H1 (cell line): ENCODE data around the gene TPPP3. TPM values are rescaled to one million over a fixed set of nuclear protein-coding genes. Genes with fewer than 3 reads are reported as not detected.

Experiments
- EGR1 ChIP-seq: IDR thresholded peaks from 2 replicates; pipeline ENCODE4 v1.6.1; 2011; ENCODE audit warnings: low read depth, low read length, borderline replicate concordance
- KDM4A ChIP-seq: IDR thresholded peaks from one replicate; pipeline ENCODE4 v1.7.1; 2012; ENCODE audit warnings: low read depth, mild to moderate bottlenecking, moderate library complexity, low read length, inconsistent platforms; ENCODE audit not compliant: severe bottlenecking
- RNF2 ChIP-seq: fragments of 200-900, 300-1000 bp; sonication (generic); IDR thresholded peaks from 2 replicates; pipeline ENCODE4 v1.7.1; 2016; ENCODE audit warnings: borderline replicate concordance, low read depth, mild to moderate bottlenecking, antibody characterized with exemption, low read length; ENCODE audit not compliant: poor library complexity, severe bottlenecking; ENCODE audit errors: missing control alignments
- SIN3A ChIP-seq, 2 experiments: IDR thresholded peaks in 1 of 2; conservative IDR thresholded peaks in 1 of 2; 2 replicates each; pipeline ENCODE4 v1.6.1; 2011 to 2012; ENCODE audit warnings: low read length in 2 of 2, improper control_type of control experiment in 1 of 2, low read depth in 1 of 2, mild to moderate bottlenecking in 1 of 2
- SRF ChIP-seq: IDR thresholded peaks from 2 replicates; pipeline ENCODE4 v1.6.1; 2011; ENCODE audit warnings: mild to moderate bottlenecking, low read depth, low read length, moderate library complexity
- SUZ12 ChIP-seq: fragments of 200-600 bp; sonication (generic); IDR thresholded peaks from 2 replicates; pipeline ENCODE4 v1.6.1; 2012; ENCODE audit warnings: mild to moderate bottlenecking, inconsistent platforms, low read length, moderate library complexity, mixed read lengths
- polyA plus RNA-seq, 7 experiments: library from polyadenylated mRNA; depleted of rRNA in 3 of 7; stranded (reverse) in 5 of 7; unstranded in 2 of 7; fragments of >200 nt in 5 of 7; fragments of 200-250 nt in 2 of 7; gene quantifications; 1 replicate in 5 of 7; 2 replicates in 1 of 7; 4 replicates in 1 of 7; pipeline versions ENCODE4 v1.2.1 to v1.2.3, GENCODE V29; 2011 to 2013; ENCODE audit warnings: missing spikeins in 2 of 7, mixed read lengths in 2 of 7
- total RNA-seq: library from RNA; stranded (reverse); fragmentation: NEBNext Ultra II Directional; extraction: Animal tissue kit (Norgen Biotek cat#: 25700); gene quantifications from 2 replicates; pipeline ENCODE4 v1.2.1, GENCODE V29; 2021
- TF ChIP-seq, protein P1 (sequence below): fragments of 300-600 bp; sonication (generic); IDR thresholded peaks from 2 replicates; pipeline ENCODE4 v1.7.1; 2012; ENCODE audit warnings: low read length, moderate library complexity, mild to moderate bottlenecking, inconsistent platforms; ENCODE audit not compliant: insufficient replicate concordance
- TF ChIP-seq, protein P2 (sequence below): IDR thresholded peaks from 2 replicates; pipeline ENCODE4 v1.6.1; 2012; ENCODE audit warnings: inconsistent platforms

TPPP3 gene
- total and polyA plus RNA-seq, 2 of the 8 experiments (the other 6 are each of a cell fraction or from before 2014, with no cell fraction given), result 0.77 to 1.0 TPM

DNA sequence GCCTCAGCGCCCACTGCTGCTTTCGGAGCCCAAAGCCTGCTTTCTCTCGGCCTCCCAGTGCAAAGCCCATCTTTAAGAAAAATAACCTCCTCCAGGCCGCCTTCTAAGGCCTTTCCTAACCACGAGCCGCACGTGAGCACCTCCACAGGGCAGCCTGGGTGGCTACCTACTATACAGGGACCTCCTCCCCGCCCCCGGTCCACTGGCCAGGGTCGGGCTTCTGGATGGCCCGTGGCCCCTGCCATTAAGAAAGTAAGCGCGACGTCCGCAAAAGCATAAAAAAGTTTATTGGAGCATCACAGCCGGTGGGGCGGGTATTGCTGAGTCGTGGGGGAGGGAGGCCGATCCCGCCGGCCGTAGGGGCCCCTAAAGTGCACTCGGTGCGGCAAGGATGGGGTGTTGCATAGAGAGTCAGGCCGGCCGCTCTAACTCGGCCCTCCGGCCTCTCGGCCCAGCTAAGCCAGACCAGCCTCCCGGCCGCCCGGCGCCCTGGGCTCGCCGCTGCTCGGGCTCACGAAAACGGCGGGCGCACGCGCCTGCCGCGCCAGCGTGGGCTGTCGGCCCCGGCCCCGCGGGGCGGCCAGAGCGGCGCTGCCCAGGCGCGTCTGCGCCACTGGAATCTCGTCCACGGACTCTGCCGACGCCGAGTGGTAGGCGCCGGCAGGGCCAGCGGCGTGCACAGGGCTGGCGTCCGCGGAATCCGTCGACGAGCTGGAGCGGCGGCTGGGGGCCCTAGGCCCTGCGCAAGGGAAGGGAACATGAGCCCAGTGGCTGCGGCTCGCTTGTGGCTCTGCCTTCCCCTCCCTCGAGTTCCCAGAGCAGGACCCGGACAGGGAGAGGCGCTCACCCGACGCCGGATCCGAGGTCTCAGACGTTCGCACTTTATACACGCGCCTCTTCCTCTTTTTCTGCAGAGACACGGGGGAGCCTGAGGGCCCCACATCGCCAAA lies 1.1 kb upstream of the TPPP3 start (continued):
- TF ChIP-seq, protein P1, sequence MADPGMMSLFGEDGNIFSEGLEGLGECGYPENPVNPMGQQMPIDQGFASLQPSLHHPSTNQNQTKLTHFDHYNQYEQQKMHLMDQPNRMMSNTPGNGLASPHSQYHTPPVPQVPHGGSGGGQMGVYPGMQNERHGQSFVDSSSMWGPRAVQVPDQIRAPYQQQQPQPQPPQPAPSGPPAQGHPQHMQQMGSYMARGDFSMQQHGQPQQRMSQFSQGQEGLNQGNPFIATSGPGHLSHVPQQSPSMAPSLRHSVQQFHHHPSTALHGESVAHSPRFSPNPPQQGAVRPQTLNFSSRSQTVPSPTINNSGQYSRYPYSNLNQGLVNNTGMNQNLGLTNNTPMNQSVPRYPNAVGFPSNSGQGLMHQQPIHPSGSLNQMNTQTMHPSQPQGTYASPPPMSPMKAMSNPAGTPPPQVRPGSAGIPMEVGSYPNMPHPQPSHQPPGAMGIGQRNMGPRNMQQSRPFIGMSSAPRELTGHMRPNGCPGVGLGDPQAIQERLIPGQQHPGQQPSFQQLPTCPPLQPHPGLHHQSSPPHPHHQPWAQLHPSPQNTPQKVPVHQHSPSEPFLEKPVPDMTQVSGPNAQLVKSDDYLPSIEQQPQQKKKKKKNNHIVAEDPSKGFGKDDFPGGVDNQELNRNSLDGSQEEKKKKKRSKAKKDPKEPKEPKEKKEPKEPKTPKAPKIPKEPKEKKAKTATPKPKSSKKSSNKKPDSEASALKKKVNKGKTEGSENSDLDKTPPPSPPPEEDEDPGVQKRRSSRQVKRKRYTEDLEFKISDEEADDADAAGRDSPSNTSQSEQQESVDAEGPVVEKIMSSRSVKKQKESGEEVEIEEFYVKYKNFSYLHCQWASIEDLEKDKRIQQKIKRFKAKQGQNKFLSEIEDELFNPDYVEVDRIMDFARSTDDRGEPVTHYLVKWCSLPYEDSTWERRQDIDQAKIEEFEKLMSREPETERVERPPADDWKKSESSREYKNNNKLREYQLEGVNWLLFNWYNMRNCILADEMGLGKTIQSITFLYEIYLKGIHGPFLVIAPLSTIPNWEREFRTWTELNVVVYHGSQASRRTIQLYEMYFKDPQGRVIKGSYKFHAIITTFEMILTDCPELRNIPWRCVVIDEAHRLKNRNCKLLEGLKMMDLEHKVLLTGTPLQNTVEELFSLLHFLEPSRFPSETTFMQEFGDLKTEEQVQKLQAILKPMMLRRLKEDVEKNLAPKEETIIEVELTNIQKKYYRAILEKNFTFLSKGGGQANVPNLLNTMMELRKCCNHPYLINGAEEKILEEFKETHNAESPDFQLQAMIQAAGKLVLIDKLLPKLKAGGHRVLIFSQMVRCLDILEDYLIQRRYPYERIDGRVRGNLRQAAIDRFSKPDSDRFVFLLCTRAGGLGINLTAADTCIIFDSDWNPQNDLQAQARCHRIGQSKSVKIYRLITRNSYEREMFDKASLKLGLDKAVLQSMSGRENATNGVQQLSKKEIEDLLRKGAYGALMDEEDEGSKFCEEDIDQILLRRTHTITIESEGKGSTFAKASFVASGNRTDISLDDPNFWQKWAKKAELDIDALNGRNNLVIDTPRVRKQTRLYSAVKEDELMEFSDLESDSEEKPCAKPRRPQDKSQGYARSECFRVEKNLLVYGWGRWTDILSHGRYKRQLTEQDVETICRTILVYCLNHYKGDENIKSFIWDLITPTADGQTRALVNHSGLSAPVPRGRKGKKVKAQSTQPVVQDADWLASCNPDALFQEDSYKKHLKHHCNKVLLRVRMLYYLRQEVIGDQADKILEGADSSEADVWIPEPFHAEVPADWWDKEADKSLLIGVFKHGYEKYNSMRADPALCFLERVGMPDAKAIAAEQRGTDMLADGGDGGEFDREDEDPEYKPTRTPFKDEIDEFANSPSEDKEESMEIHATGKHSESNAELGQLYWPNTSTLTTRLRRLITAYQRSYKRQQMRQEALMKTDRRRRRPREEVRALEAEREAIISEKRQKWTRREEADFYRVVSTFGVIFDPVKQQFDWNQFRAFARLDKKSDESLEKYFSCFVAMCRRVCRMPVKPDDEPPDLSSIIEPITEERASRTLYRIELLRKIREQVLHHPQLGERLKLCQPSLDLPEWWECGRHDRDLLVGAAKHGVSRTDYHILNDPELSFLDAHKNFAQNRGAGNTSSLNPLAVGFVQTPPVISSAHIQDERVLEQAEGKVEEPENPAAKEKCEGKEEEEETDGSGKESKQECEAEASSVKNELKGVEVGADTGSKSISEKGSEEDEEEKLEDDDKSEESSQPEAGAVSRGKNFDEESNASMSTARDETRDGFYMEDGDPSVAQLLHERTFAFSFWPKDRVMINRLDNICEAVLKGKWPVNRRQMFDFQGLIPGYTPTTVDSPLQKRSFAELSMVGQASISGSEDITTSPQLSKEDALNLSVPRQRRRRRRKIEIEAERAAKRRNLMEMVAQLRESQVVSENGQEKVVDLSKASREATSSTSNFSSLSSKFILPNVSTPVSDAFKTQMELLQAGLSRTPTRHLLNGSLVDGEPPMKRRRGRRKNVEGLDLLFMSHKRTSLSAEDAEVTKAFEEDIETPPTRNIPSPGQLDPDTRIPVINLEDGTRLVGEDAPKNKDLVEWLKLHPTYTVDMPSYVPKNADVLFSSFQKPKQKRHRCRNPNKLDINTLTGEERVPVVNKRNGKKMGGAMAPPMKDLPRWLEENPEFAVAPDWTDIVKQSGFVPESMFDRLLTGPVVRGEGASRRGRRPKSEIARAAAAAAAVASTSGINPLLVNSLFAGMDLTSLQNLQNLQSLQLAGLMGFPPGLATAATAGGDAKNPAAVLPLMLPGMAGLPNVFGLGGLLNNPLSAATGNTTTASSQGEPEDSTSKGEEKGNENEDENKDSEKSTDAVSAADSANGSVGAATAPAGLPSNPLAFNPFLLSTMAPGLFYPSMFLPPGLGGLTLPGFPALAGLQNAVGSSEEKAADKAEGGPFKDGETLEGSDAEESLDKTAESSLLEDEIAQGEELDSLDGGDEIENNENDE, result no peak
- TF ChIP-seq SIN3A (conservative IDR thresholded peaks at IDR 0.05 in 1 of 2, IDR thresholded peaks at IDR 0.05 in 1 of 2; ENCODE audit: low read depth in 1 of 2, low read length in 2 of 2) (no peak), SUZ12 (peak; percentile 90), KDM4A (peak; percentile 36), RNF2 (peak; percentile 66), SRF (no peak), EGR1 (no peak)
- TF ChIP-seq, protein P2, sequence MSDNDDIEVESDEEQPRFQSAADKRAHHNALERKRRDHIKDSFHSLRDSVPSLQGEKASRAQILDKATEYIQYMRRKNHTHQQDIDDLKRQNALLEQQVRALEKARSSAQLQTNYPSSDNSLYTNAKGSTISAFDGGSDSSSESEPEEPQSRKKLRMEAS, result peak; percentile 40; the same call in 1 of the 2 replicates
